ENCODE results near the gene RAPGEF4. TPM values are rescaled to one million over a fixed set of nuclear protein-coding genes. Genes with fewer than 3 reads are reported as not detected.

The RAPGEF4 gene
- total RNA-seq, 1 donor = 0.36 TPM

DNA sequence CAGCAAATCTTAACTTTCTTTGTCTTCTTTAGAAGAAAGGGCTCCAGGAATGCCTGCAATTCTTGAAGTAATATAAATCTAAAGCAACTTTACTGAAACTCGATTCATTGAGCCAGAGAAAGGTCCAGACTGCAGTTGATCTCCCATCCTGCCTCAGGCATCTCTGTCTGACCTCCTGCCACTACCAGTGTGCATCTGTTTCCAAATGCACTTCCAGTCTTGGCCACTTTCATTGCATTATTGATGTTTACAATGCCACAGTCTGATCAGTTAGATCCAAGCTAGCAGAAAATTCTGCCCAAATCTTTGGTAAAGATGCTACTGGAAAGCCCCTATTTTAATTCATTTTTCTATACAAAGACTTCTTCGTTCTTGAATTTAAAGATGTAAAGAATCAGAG, 158.0 kb downstream of the RAPGEF4 start:
- Histone ChIP-seq H3K79me2 (ENCODE audit: insufficient read depth, low read length) (no peaks in the 10 kb centered on the region), H3K4me1 (ENCODE audit: insufficient read depth, low read length) (no peaks in the 10 kb centered on the region), H3K36me3 (ENCODE audit: insufficient read depth, low read length) (no peaks in the 10 kb centered on the region), H3K4me2 (ENCODE audit: insufficient read depth, low read length) (no peak overlapping the region), H4K20me1 (ENCODE audit: insufficient read depth, low read length) (no peaks in the 10 kb centered on the region), H3K27ac (ENCODE audit: low read depth, low read length) (no peak overlapping the region), H3K9me3 (ENCODE audit: low read depth, low read length) (no peaks in the 10 kb centered on the region), H3K4me3 (ENCODE audit: insufficient read depth, low read length) (no peak overlapping the region), H2AFZ (ENCODE audit: low read length) (no peak overlapping the region), H3K27me3 (ENCODE audit: insufficient read depth, low read length) (peaks cover 63% of the 10 kb centered on the region)
- TF ChIP-seq, protein P1, sequence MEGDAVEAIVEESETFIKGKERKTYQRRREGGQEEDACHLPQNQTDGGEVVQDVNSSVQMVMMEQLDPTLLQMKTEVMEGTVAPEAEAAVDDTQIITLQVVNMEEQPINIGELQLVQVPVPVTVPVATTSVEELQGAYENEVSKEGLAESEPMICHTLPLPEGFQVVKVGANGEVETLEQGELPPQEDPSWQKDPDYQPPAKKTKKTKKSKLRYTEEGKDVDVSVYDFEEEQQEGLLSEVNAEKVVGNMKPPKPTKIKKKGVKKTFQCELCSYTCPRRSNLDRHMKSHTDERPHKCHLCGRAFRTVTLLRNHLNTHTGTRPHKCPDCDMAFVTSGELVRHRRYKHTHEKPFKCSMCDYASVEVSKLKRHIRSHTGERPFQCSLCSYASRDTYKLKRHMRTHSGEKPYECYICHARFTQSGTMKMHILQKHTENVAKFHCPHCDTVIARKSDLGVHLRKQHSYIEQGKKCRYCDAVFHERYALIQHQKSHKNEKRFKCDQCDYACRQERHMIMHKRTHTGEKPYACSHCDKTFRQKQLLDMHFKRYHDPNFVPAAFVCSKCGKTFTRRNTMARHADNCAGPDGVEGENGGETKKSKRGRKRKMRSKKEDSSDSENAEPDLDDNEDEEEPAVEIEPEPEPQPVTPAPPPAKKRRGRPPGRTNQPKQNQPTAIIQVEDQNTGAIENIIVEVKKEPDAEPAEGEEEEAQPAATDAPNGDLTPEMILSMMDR (IDR thresholded peaks at IDR 0.05; ENCODE audit: extremely low read depth, low read depth, low read length) = no peak
- no peak for DNase-seq (ENCODE audit: insufficient read length, low spot score, missing footprints)

DNA sequence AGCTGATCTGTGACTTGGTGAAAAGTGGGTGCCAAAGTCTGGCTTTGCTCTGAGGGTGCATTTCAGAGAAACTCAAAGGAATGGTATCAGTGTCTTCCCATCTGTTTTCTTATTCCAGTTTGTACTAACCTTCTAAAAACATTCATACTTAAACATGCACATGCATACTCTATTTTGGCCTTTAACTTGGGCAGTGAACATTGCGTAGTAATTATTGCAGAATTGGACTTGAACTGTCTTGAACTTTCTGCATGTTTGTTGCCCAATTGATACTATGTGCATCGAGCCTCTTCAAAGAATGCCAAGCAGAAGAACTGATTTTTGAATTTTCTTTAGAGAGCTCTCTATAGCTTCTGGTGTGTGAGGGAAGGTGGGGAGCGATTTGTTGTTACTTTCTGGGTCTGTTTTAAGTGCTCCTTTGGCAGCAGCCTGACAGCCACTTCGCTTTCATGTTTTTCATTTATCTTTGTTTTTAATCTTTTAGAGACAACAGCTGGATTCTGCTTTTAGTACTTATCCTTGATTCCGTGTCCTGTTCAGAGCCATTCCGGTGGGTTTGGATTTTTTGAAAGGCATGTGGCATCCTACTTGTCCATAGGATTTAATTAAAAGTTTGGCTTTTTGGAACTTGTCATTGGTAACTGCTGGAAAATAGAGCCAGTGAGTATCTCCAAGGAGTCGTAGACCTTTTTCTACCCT, 159.2 kb downstream of the RAPGEF4 start:
- TF ChIP-seq, protein P1 (IDR thresholded peaks at IDR 0.05; ENCODE audit: extremely low read depth, low read depth, low read length) = no peak
- no peaks in the 10 kb centered on the region for H3K9me3 ChIP-seq (ENCODE audit: low read depth, low read length)
- no peaks in the 10 kb centered on the region for H3K79me2 ChIP-seq (ENCODE audit: insufficient read depth, low read length)
- H3K4me3 ChIP-seq (ENCODE audit: insufficient read depth, low read length) = no peak overlapping the region
- H3K36me3 ChIP-seq (ENCODE audit: insufficient read depth, low read length) = no peaks in the 10 kb centered on the region
- H4K20me1 ChIP-seq (ENCODE audit: insufficient read depth, low read length) = no peaks in the 10 kb centered on the region
- H3K27ac ChIP-seq (ENCODE audit: low read depth, low read length) = no peak overlapping the region
- no peak for DNase-seq (ENCODE audit: insufficient read length, low spot score, missing footprints)
- H3K4me1 ChIP-seq (ENCODE audit: insufficient read depth, low read length) = no peaks in the 10 kb centered on the region
- H3K27me3 ChIP-seq (ENCODE audit: insufficient read depth, low read length) = peaks cover 74% of the 10 kb centered on the region
- H2AFZ ChIP-seq (ENCODE audit: low read length) = no peak overlapping the region
- no peak overlapping the region for H3K4me2 ChIP-seq (ENCODE audit: insufficient read depth, low read length)

DNA sequence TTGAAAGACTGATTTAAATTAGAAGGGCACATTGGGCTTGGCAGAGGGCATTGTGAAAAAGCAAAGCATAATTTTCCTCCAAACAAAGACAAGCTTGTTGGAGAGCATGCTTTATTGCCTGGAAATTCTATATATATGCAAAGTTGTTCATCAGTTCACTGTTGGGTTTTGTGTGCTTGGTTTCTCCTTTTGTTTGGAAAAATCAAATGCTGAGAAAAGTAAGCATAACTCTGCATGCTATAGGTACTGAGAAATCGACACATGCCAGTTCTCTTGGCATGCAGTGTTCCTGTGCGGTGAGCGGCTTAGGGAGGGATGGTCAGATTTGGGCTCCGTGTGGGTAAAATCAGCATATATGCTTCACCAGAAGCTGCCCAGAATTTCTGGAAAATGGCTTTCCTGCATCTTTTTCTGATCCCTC, 161.0 kb downstream of the RAPGEF4 start:
- TF ChIP-seq, protein P1 (IDR thresholded peaks at IDR 0.05; ENCODE audit: extremely low read depth, low read depth, low read length) = no peak
- H3K4me3 ChIP-seq (ENCODE audit: insufficient read depth, low read length) = no peak overlapping the region

DNA sequence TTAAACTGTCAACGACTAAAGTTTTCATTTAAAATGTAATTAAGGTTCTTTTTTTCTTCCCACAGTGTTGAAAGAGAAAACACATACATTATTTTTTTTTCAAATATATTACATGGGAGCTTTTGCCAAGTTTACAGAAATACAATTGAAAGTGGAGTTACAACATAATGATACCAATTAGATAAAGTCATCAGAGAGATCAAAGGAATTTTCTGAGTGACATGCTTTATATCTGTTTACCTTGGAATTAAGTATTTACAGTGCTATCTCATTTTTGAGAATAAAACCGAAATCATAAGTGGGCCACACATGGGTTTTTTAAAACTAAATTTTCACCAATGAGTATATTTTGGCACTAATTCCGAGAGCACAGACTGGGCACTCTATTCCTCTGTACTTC, 165.2 kb downstream of the RAPGEF4 start:
- no peaks in the 10 kb centered on the region for H4K20me1 ChIP-seq (ENCODE audit: insufficient read depth, low read length)
- no peaks in the 10 kb centered on the region for H3K4me1 ChIP-seq (ENCODE audit: insufficient read depth, low read length)
- H3K27ac ChIP-seq (ENCODE audit: low read depth, low read length) = no peak overlapping the region
- no peaks in the 10 kb centered on the region for H3K79me2 ChIP-seq (ENCODE audit: insufficient read depth, low read length)
- no peaks in the 10 kb centered on the region for H3K36me3 ChIP-seq (ENCODE audit: insufficient read depth, low read length)
- peaks cover 39% of the 10 kb centered on the region for H3K27me3 ChIP-seq (ENCODE audit: insufficient read depth, low read length)
- no peak overlapping the region for H3K4me3 ChIP-seq (ENCODE audit: insufficient read depth, low read length)
- no peak for DNase-seq (ENCODE audit: insufficient read length, low spot score, missing footprints)
- TF ChIP-seq, protein P1 (IDR thresholded peaks at IDR 0.05; ENCODE audit: extremely low read depth, low read depth, low read length) = no peak
- no peak overlapping the region for H2AFZ ChIP-seq (ENCODE audit: low read length)
- no peak overlapping the region for H3K4me2 ChIP-seq (ENCODE audit: insufficient read depth, low read length)
- no peaks in the 10 kb centered on the region for H3K9me3 ChIP-seq (ENCODE audit: low read depth, low read length)

More for the DNA sequence above, 161.0 kb downstream of the RAPGEF4 start:
- H4K20me1 ChIP-seq (ENCODE audit: insufficient read depth, low read length) = no peaks in the 10 kb centered on the region
- no peak for DNase-seq (ENCODE audit: insufficient read length, low spot score, missing footprints)
- no peaks in the 10 kb centered on the region for H3K9me3 ChIP-seq (ENCODE audit: low read depth, low read length)
- H3K36me3 ChIP-seq (ENCODE audit: insufficient read depth, low read length) = no peaks in the 10 kb centered on the region
- peaks cover 73% of the 10 kb centered on the region for H3K27me3 ChIP-seq (ENCODE audit: insufficient read depth, low read length)
- no peak overlapping the region for H2AFZ ChIP-seq (ENCODE audit: low read length)
- no peaks in the 10 kb centered on the region for H3K4me1 ChIP-seq (ENCODE audit: insufficient read depth, low read length)
- H3K79me2 ChIP-seq (ENCODE audit: insufficient read depth, low read length) = no peaks in the 10 kb centered on the region
- H3K4me2 ChIP-seq (ENCODE audit: insufficient read depth, low read length) = no peak overlapping the region
- no peak overlapping the region for H3K27ac ChIP-seq (ENCODE audit: low read depth, low read length)
